Heart right ventricle (tissue), 16 donors: ENCODE measurements around the gene FTSJ3. TPM values are rescaled to one million over a fixed set of nuclear protein-coding genes. Genes with fewer than 3 reads are reported as not detected.
"Not testable (repeated sequence)": the region's sequence is repeated elsewhere in the genome, so short reads cannot be mapped to it uniquely, and the experiment has no call there.

Experiments
- ATAC-seq, 8 donors: fragments of 200-7000 bp; cut with Tn5 transposase; one replicate each; pipeline ENCODE4 v1.9.1; 2020; ENCODE audit warnings: mild to moderate bottlenecking in 8 of 8, moderate library complexity in 8 of 8, moderate number of reproducible peaks in 1 of 8
- DNase-seq, 2 donors: peaks; one replicate each; pipeline ENCODE4 v3.0.0-alpha.2; 2020
- H3K27ac ChIP-seq, 10 donors: fragments of 200-600 bp; sonication (generic) in 2 of 10; one replicate each; pipeline versions ENCODE4 v1.5.0 to v1.8.0; 2020 to 2022; ENCODE audit warnings: mild to moderate bottlenecking in 3 of 10
- H3K27me3 ChIP-seq, 7 donors: fragments of 200-600 bp; one replicate each; pipeline ENCODE4 v1.8.0; 2021 to 2022; ENCODE audit warnings: mild to moderate bottlenecking in 2 of 7
- H3K36me3 ChIP-seq, 9 donors: fragments of 200-600 bp; sonication (generic) in 1 of 9; one replicate each; pipeline versions ENCODE4 v1.5.0 to v1.8.0; 2020 to 2022; ENCODE audit warnings: mild to moderate bottlenecking in 2 of 9
- H3K4me1 ChIP-seq, 9 donors: fragments of 200-600 bp; sonication (generic) in 1 of 9; one replicate each; pipeline versions ENCODE4 v1.5.0 to v1.8.0; 2020 to 2022; ENCODE audit warnings: mild to moderate bottlenecking in 4 of 9
- H3K4me3 ChIP-seq, 10 donors: fragments of 200-600 bp; sonication (generic) in 2 of 10; one replicate each; pipeline versions ENCODE4 v1.5.0 to v1.8.0; 2020 to 2022; ENCODE audit warnings: mild to moderate bottlenecking in 7 of 10, moderate library complexity in 2 of 10
- H3K9me3 ChIP-seq, 11 donors: fragments of 200-600 bp in 10 of 11; sonication (generic) in 2 of 11; one replicate each; pipeline versions ENCODE4 v1.5.0 to v1.8.0; 2013 to 2022; ENCODE audit warnings: mild to moderate bottlenecking in 2 of 11, control low read depth in 1 of 11, moderate library complexity in 1 of 11
- WGBS, 2 donors: extraction: QIAGEN DNeasy Blood & Tissue Kit; methylation state at CpG; one replicate each; pipeline ENCODE4 v1.1.7; 2013; ENCODE audit warnings: inconsistent platforms in 1 of 2; 5-methylcytosine and 5-hydroxymethylcytosine counted together
- intact Hi-C, 10 donors: fragments of 100-400 bp; cut with DNase I; formaldehyde crosslinking; loops; one replicate each; pipeline versions ENCODE4 v1.11.1 to v1.14.2; 2022
- long read RNA-seq, 3 donors: library from polyadenylated mRNA; unstranded; transcript quantifications; one replicate each; pipeline ENCODE4 v2.0.0, GENCODE V29; 2020 to 2021
- polyA plus RNA-seq, 2 donors: library from polyadenylated mRNA; stranded (reverse); fragments of 200-250 nt; gene quantifications; one replicate each; pipeline ENCODE4 v1.2.3, GENCODE V29; 2013
- total RNA-seq, 10 donors: library from RNA; stranded (reverse); fragmentation: NEBNext Ultra II Directional in 3 of 10; extraction: Animal tissue kit (Norgen Biotek cat#: 25700) in 3 of 10; gene quantifications; one replicate each; pipeline versions ENCODE4 v1.2.1 to v1.2.4, GENCODE V29; 2021 to 2023
- TF ChIP-seq, protein P1 (sequence below), 9 donors: fragments of 200-600 bp; sonication (generic) in 2 of 9; IDR thresholded peaks; one replicate each; pipeline versions ENCODE4 v1.5.0 to v1.8.0; 2021 to 2022; ENCODE audit warnings: antibody characterized with exemption in 9 of 9, mild to moderate bottlenecking in 5 of 9, moderate library complexity in 1 of 9
- donor health status: Arrhythmogenic right ventricular cardiomyopathy.
- donor health status: ischemic (EF 13 %, LVEDD 7.1; RV severe dilation, severe dysfunction).
- donor health status: healthy with polysubstance abuse.
- donor health status: DM: no; HTN: yes; CAD: no.
- donor health status: DM: no; HTN: no; CAD: no.
- donor health status: ischemic (EF 25% LVEDD 6.9; RV normal size, moderate dysfunction).
- donor health status: ischemic (EF 25% LVEDD 5.7; RV mildly dilated, moderate dysfunction).
- donor health status: healthy.
- donor health status: DM: yes; HTN: yes; CAD: no.
- donor health status: Ischemic cardiomyopathy.
- donor health status: ischemic (EF 35%, LVEDD 5.7; RV mildly dilated, moderate dysfunction).
- donor health status: nonischemic (EF 11% LVEDD 7.7; RV severe dilation, severe dysfunction).
- donor health status: DM: yes; HTN: yes; CAD: no.
- donor health status: PGD.
- donor health status: ischemic (EF 29% LVEDD 5.4; RV normal size, mild dysfunction).
- donor health status: nonischemic (EF 23%, LVEDD 6.1; RV moderate dilation, normal function).

FTSJ3 gene, protein sequence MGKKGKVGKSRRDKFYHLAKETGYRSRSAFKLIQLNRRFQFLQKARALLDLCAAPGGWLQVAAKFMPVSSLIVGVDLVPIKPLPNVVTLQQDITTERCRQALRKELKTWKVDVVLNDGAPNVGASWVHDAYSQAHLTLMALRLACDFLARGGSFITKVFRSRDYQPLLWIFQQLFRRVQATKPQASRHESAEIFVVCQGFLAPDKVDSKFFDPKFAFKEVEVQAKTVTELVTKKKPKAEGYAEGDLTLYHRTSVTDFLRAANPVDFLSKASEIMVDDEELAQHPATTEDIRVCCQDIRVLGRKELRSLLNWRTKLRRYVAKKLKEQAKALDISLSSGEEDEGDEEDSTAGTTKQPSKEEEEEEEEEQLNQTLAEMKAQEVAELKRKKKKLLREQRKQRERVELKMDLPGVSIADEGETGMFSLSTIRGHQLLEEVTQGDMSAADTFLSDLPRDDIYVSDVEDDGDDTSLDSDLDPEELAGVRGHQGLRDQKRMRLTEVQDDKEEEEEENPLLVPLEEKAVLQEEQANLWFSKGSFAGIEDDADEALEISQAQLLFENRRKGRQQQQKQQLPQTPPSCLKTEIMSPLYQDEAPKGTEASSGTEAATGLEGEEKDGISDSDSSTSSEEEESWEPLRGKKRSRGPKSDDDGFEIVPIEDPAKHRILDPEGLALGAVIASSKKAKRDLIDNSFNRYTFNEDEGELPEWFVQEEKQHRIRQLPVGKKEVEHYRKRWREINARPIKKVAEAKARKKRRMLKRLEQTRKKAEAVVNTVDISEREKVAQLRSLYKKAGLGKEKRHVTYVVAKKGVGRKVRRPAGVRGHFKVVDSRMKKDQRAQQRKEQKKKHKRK
- 10 to 100 TPM; 17.5 to 43.0 (median 28.4) TPM for total RNA-seq
- 10 to 100 TPM; 14.0 to 29.9 TPM for polyA plus RNA-seq
- long read RNA-seq, donor 1, transcript FTSJ3-201 (21 exons, 3,559 nt): major isoform, 51 of 111 reads
- long read RNA-seq, donor 1, partial matches to known transcripts: 50 of 111 reads
- long read RNA-seq, donor 1, other reads (novel, unspliced or antisense): 10 of 111 reads
- long read RNA-seq, donor 2, transcript FTSJ3-201 (21 exons, 3,559 nt): major isoform, 34 of 65 reads
- long read RNA-seq, donor 2, partial matches to known transcripts: 27 of 65 reads
- long read RNA-seq, donor 2, other reads (novel, unspliced or antisense): 4 of 65 reads
- long read RNA-seq, donor 3, transcript FTSJ3-201 (21 exons, 3,559 nt): major isoform, 39 of 83 reads
- long read RNA-seq, donor 3, partial matches to known transcripts: 36 of 83 reads
- long read RNA-seq, donor 3, other reads (novel, unspliced or antisense): 8 of 83 reads

DNA sequence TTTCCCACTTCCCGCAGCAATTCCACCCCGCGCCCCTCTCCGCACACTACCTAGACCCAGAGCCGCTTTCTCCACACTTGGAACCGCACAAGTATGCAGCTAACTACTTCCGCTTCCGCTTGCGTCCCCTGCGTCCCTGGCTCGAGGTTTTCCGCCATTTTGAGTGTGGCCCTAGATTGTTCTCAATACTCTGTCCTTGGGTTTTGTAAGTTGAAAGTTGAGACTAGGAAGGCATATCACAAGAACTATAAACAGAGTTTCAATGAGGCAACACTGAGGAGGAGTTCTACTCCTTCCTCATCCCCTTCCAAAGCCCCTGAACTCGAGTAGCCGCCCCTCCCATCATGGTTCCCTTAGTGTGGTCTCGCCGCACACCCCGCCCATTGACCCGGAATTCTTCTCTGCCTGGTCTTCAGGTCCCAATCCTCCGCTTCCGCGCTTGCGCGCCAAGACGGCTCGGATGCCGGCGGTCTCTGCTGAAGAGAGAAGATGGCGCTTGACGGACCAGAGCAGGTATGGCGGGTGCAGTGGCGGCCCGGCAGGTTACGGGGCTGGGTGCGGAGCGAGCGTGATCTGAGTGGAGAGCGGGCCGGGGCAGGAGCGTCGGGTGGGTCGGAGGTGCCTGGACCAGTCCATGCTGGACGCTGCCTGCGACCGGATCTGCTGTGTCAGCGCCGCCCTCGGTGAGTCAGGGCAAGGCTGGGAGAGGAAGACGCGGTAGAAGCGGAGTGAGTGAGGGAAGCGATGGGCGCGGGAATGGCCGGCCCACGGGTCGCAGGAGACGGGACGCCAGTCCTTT, at the start of gene FTSJ3, which contains the start of gene PSMC5:
Gene FTSJ3 (minus strand): TSS at position 662 of the 799 bp plus-strand sequence. CDS start 761 bp downstream, outside the sequence.
Gene PSMC5 (plus strand): TSS at position 430 of the 799 bp plus-strand sequence. CDS start 60 bp downstream, at position 490.
- Histone ChIP-seq H3K4me3 (peak within 1 kb of the TSS; percentile 69 to 98 (median 86)), H3K27ac (peak within 1 kb of the TSS; percentile 84 to 98 (median 94)), H3K36me3 (peaks cover 0 to 76% (median 65%) of the 10 kb centered on the region in 9 donors), H3K9me3 (no peaks in the 10 kb centered on the region), H3K27me3 (no peaks in the 10 kb centered on the region), H3K4me1 (peaks cover 5 to 35% (median 29%) of the 10 kb centered on the region in 9 donors)
- intact Hi-C loops: loop anchor here in 6 of 10 donors (1.0 to 10.0 kb wide), 4 partner anchors 15 to 678 kb away; partner anchors contain the start of genes SMARCD2 (in 3 of the 6), CCDC47 (in 2 of the 6), DDX42 (in 2 of the 6) and CEP95 (in 1 of the 6)
- ATAC-seq (peak; percentile 93 to 98 (median 96)), DNase-seq (peak; percentile 94 to 97)
- TF ChIP-seq, protein P1, sequence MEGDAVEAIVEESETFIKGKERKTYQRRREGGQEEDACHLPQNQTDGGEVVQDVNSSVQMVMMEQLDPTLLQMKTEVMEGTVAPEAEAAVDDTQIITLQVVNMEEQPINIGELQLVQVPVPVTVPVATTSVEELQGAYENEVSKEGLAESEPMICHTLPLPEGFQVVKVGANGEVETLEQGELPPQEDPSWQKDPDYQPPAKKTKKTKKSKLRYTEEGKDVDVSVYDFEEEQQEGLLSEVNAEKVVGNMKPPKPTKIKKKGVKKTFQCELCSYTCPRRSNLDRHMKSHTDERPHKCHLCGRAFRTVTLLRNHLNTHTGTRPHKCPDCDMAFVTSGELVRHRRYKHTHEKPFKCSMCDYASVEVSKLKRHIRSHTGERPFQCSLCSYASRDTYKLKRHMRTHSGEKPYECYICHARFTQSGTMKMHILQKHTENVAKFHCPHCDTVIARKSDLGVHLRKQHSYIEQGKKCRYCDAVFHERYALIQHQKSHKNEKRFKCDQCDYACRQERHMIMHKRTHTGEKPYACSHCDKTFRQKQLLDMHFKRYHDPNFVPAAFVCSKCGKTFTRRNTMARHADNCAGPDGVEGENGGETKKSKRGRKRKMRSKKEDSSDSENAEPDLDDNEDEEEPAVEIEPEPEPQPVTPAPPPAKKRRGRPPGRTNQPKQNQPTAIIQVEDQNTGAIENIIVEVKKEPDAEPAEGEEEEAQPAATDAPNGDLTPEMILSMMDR (IDR thresholded peaks at IDR 0.05): peak in 7 of 9 donors; percentile 17 to 71 (median 59)
- 0% methylated on average over 57 to 58 of the region's 58 CpGs for WGBS, 2 donors

DNA sequence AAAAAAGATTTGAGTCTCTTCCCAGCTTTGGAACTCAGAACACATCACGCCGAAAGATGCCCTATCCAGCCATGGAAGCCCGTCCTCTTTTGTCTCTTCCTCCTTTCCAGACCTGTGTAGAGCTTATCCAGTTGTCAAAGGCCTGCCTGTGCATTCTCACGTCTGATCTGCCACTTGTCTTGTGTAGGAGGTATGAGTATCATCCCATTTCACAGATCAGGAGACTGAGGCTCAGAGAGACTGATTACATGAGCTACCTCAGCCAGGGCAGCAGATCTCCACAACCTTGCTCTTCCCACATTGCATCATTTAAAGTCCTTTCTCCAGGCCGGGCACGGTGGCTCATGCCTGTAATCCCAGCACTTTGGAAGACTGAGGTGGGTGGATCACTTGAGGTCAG, 47.2 kb upstream of the FTSJ3 start:
- H3K9me3 ChIP-seq, intact Hi-C loops, H3K4me1 ChIP-seq, H3K36me3 ChIP-seq, H3K27ac ChIP-seq, H3K4me3 ChIP-seq, DNase-seq, ATAC-seq, H3K27me3 ChIP-seq: not testable (repeated sequence)
- 78 to 87% methylated on average over 6 of the region's 6 CpGs for WGBS, 2 donors

DNA sequence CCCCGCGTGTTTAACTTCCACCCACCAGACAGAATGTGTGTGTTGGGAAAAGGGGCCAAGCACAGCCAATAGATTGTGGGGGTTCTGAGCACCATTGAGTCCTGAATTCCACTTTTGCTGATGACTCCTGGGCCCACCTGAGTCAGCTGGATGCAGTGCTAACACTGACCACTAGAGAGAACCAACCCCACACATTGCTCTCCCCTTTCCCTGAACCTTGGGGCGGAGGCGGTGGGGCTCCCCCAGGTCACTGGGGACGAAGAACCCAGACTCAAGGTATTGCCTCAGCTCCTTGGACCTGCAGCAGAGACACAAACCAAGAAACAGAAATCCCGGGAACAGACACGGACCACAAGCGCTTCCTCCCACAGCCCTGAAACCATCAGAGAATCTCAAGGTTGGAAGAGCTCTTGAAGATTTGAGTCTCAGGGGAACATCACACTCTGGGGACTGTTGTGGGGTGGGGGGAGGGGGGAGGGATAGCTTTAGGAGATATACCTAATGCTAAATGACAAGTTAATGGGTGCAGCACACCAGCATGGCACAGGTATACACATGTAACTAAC, 46.7 kb upstream of the FTSJ3 start:
- H3K36me3 ChIP-seq, intact Hi-C loops, H3K27me3 ChIP-seq, H3K4me1 ChIP-seq, H3K9me3 ChIP-seq, H3K4me3 ChIP-seq, DNase-seq, H3K27ac ChIP-seq, ATAC-seq: not testable (repeated sequence)
- 68% methylated on average over 6 of the region's 8 CpGs for WGBS, 2 donors

DNA sequence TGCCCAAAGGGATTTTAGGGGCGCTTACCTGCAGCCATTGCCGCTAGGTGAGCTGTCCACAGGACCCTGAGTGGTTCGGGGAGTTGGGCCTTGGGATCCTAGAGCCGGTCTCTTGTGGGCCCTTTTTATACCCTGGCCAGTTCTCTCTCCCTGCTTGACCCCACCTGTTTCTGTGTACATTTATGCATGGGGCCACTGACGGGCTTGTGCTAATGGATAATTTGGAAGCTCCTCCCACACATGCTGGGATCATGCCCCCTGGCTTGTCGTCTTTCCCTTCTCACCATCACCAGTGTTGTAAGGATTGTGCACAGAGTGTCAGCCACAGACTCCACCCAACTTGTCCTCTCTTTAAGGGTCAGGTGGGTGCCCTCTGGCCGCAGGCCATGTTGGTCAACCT, 46.1 kb upstream of the FTSJ3 start, which contains the start of gene CSH2:
Gene CSH2 (minus strand): TSS at position 101 of the 400 bp plus-strand sequence. CDS start 63 bp downstream, at position 38.
- intact Hi-C loops, H3K9me3 ChIP-seq, H3K4me3 ChIP-seq, DNase-seq, H3K27ac ChIP-seq, H3K36me3 ChIP-seq, ATAC-seq, H3K27me3 ChIP-seq, H3K4me1 ChIP-seq: not testable (repeated sequence)
- 81 to 88% methylated on average over 6 to 7 of the region's 7 CpGs for WGBS, 2 donors

DNA sequence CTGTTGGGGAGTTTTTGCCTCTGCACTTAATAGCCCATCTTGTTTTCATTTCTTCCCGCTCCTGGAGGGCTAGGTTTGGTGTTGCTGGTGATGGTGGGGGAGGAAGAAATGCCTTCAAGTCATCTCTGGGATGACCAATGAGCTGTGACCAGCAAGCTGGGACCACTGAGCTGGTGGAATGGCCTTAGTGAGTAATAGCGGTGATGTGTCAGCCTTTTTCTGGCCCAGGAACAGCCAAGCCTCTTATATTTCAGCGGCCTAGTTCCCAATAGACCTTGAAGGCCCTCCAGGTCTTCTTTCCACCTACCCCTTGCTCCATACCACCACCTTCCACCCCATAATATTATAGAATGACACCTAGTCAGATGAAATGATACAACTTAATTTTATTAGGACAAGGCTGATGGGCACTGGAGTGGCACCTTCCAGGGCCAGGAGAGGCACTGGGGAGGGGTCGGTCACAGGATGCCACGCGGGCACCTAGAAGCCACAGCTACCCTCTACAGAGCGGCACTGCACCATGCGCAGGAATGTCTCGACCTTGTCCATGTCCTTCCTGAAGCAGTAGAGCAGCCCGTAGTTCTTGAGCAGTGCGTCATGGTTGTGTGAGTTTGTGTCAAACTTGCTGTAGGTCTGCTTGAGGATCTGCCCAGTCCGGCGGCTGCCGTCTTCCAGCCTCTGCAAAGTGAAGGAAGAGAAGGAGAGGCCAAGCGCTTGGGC, 44.3 kb upstream of the FTSJ3 start:
- WGBS, 2 donors: 89 to 96% methylated on average over 9 to 15 of the region's 15 CpGs
- intact Hi-C loops, H3K27me3 ChIP-seq, H3K9me3 ChIP-seq, DNase-seq, H3K4me3 ChIP-seq, ATAC-seq, H3K36me3 ChIP-seq, H3K4me1 ChIP-seq, H3K27ac ChIP-seq: not testable (repeated sequence)

DNA sequence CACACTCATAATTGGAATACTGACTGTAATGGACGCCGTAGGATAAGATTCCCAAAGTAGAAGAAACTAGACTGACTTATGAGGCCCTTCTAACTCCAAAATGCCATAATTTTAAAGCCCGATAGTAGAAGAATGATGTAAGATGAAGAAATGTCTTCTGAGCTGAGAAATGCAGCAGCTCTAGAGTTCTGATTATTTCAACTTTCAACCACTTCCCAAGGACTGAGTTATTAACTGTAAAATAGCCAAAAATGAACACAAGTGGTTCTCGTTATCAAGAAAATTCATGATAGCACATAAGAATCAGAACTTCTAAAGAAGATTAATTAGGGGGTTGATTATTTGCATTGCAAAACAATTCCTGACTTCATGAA, 42.8 kb upstream of the FTSJ3 start:
- H3K27me3 ChIP-seq, DNase-seq, H3K36me3 ChIP-seq, ATAC-seq, H3K4me3 ChIP-seq, H3K9me3 ChIP-seq, H3K27ac ChIP-seq, intact Hi-C loops, H3K4me1 ChIP-seq: not testable (repeated sequence)
- 89% methylated on average over 4 of the region's 4 CpGs for WGBS, 2 donors
